WTC11 (cell line): Measurements from ENCODE around the gene POMC. TPM values are rescaled to one million over a fixed set of nuclear protein-coding genes. Genes with fewer than 3 reads are reported as not detected.

Experiments used
- ATAC-seq: fragments of 200-7000 bp; cut with Tn5 transposase; 2 replicates; pipeline ENCODE4 v1.10.0; 2021; ENCODE audit warnings: mild to moderate bottlenecking, moderate library complexity
- CTCF ChIA-PET: fragments of 300-600 bp; sonication (Branson Sonifier 250); formaldehyde crosslinking; loops from one replicate; lab custom pipeline; 2021; ENCODE audit warnings: antibody characterized with exemption; lab: Charles Lee
- POLR2A ChIA-PET: fragments of 350-600 bp; sonication (Branson Sonifier 250); formaldehyde crosslinking; loops from one replicate; lab custom pipeline; 2021; ENCODE audit warnings: antibody characterized with exemption; lab: Charles Lee
- DNase-seq: peaks from one replicate; pipeline ENCODE4 v3.0.0; 2021; ENCODE audit warnings: low spot score
- H3K27ac Mint-ChIP-seq: 2 replicates; pipeline ENCODE4 v1.8.0; 2021; ENCODE audit warnings: mixed read lengths
- H3K27me3 Mint-ChIP-seq: 2 replicates; pipeline ENCODE4 v1.8.0; 2021; ENCODE audit warnings: low read depth, mild to moderate bottlenecking, moderate library complexity, mixed read lengths
- H3K36me3 Mint-ChIP-seq: 2 replicates; pipeline ENCODE4 v1.8.0; 2021; ENCODE audit warnings: mixed read lengths
- H3K4me1 Mint-ChIP-seq: 2 replicates; pipeline ENCODE4 v1.8.0; 2022; ENCODE audit warnings: mixed read lengths
- H3K4me3 Mint-ChIP-seq: 2 replicates; pipeline ENCODE4 v1.8.0; 2021; ENCODE audit warnings: mild to moderate bottlenecking, moderate library complexity, mixed read lengths
- H3K9me3 Mint-ChIP-seq: 2 replicates; pipeline ENCODE4 v1.8.0; 2021; ENCODE audit warnings: mixed read lengths
- CREM ChIP-seq: sonication (generic); formaldehyde crosslinking; IDR thresholded peaks from 2 replicates; pipeline ENCODE4 v1.8.1; 2022; ENCODE audit warnings: mild to moderate bottlenecking, missing genetic modification reagents, moderate library complexity
- EMX1 ChIP-seq: fragments of 250-450 bp; sonication (Bioruptor Pico); IDR thresholded peaks from 2 replicates; pipeline ENCODE4 v1.8.0; 2021; ENCODE audit warnings: mild to moderate bottlenecking
- ETV6 ChIP-seq: sonication (generic); formaldehyde crosslinking; IDR thresholded peaks from 2 replicates; pipeline ENCODE4 v1.8.1; 2022; ENCODE audit warnings: mild to moderate bottlenecking, missing genetic modification reagents
- GABPB1 ChIP-seq: sonication (generic); formaldehyde crosslinking; IDR thresholded peaks from 2 replicates; pipeline ENCODE4 v1.8.1; 2023; ENCODE audit warnings: mild to moderate bottlenecking, missing genetic modification reagents
- JAZF1 ChIP-seq: fragments of 250-450 bp; sonication (Bioruptor Pico); IDR thresholded peaks from 2 replicates; pipeline ENCODE4 v1.9.0; 2021; ENCODE audit warnings: moderate library complexity, mild to moderate bottlenecking, inconsistent platforms
- NFATC4 ChIP-seq: fragments of 250-450 bp; sonication (Bioruptor Pico); IDR thresholded peaks from 2 replicates; pipeline ENCODE4 v1.9.0; 2021; ENCODE audit warnings: mild to moderate bottlenecking
- NFE2L1 ChIP-seq: sonication (generic); formaldehyde crosslinking; IDR thresholded peaks from 2 replicates; pipeline ENCODE4 v1.8.1; 2023; ENCODE audit warnings: missing genetic modification reagents
- OVOL2 ChIP-seq: fragments of 250-450 bp; sonication (Bioruptor Pico); IDR thresholded peaks from 2 replicates; pipeline ENCODE4 v1.9.0; 2021; ENCODE audit warnings: mild to moderate bottlenecking, borderline replicate concordance
- SMAD3 ChIP-seq: sonication (generic); formaldehyde crosslinking; IDR thresholded peaks from 2 replicates; pipeline ENCODE4 v1.8.0; 2022; ENCODE audit warnings: missing genetic modification reagents, mild to moderate bottlenecking, borderline replicate concordance
- TEAD4 ChIP-seq: sonication (generic); formaldehyde crosslinking; IDR thresholded peaks from 2 replicates; pipeline ENCODE4 v1.8.0; 2022; ENCODE audit warnings: mild to moderate bottlenecking, missing genetic modification reagents
- ZBTB21 ChIP-seq: sonication (generic); formaldehyde crosslinking; IDR thresholded peaks from 2 replicates; pipeline ENCODE4 v1.8.1; 2023; ENCODE audit warnings: mild to moderate bottlenecking, missing genetic modification reagents, borderline replicate concordance
- ZNF416 ChIP-seq: fragments of 250-450 bp; sonication (Bioruptor Pico); IDR thresholded peaks from 2 replicates; pipeline ENCODE4 v1.9.0; 2021; ENCODE audit warnings: mild to moderate bottlenecking, inconsistent platforms
- ZNF423 ChIP-seq: fragments of 250-450 bp; sonication (Bioruptor Pico); IDR thresholded peaks from 2 replicates; pipeline ENCODE4 v2.1.2; 2022; ENCODE audit warnings: mild to moderate bottlenecking, moderate library complexity
- total RNA-seq: library from RNA; stranded (reverse); gene quantifications from 3 replicates; pipeline ENCODE4 v1.2.3, GENCODE V29; 2021
- TF ChIP-seq, protein P1 (sequence below): sonication (generic); formaldehyde crosslinking; IDR thresholded peaks from 2 replicates; pipeline ENCODE4 v1.8.0; 2022; ENCODE audit warnings: missing genetic modification reagents
- TF ChIP-seq, protein P2 (sequence below): sonication (generic); formaldehyde crosslinking; IDR thresholded peaks from 2 replicates; pipeline ENCODE4 v1.8.0; 2022; ENCODE audit warnings: mild to moderate bottlenecking, missing genetic modification reagents
- TF ChIP-seq, protein P3 (sequence below): sonication (generic); formaldehyde crosslinking; IDR thresholded peaks from 2 replicates; pipeline ENCODE4 v1.8.1; 2022; ENCODE audit warnings: mild to moderate bottlenecking, moderate library complexity, missing genetic modification reagents
- TF ChIP-seq, protein P4 (sequence below): fragments of 250-450 bp; sonication (Bioruptor Pico); IDR thresholded peaks from 2 replicates; pipeline ENCODE4 v1.9.0; 2021; ENCODE audit warnings: mild to moderate bottlenecking, borderline replicate concordance
- TF ChIP-seq, protein P5 (sequence below): sonication (generic); formaldehyde crosslinking; IDR thresholded peaks from 2 replicates; pipeline ENCODE4 v1.8.0; 2022; ENCODE audit warnings: mild to moderate bottlenecking, missing genetic modification reagents
- TF ChIP-seq, protein P6 (sequence below): sonication (generic); formaldehyde crosslinking; conservative IDR thresholded peaks from 2 replicates; pipeline ENCODE4 v1.8.1; 2022; ENCODE audit warnings: mild to moderate bottlenecking, missing genetic modification reagents

Gene POMC
- total RNA-seq, 1 experiment from 2014 or later, result 3.2 TPM

DNA sequence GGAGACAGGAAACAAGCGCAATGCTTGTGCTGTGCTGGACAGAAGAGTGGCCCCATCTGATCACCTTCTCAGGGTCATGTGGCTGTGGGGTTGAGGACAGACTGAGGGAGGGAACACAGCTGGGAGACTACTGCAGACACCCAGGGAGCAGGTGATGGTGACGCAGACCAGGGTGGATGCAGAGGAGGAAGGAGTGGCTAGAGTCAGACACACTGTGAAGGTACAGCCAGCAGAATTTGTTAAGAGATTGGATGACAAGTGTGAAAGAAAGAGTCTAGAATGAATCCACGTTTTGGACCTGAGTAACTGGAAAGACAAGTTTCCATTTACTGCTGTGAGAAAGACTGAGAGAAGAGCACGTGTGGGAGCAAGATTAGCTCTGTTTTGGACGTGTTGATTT, 15.9 kb upstream of the POMC start:
- Mint-ChIP-seq H3K4me3 (no peak overlapping the region), H3K36me3 (0 out of 2 replicates have a peak, but pooled peaks cover 2% of the 10 kb centered on the region), H3K4me1 (peaks cover 5% of the 10 kb centered on the region), H3K27ac (no peak overlapping the region; the same call in 1 of the 2 replicates), H3K9me3 (peaks cover 5% of the 10 kb centered on the region)
- ChIA-PET CTCF (interaction anchor here (0.6 to 1.0 kb wide), 2 partner anchors 44 to 143 kb away, joined by 3 read pairs; no protein-coding TSS in a partner anchor), POLR2A (no interaction called here)
- no peak for ATAC-seq
- no peak for DNase-seq
- TF ChIP-seq GABPB1 (CRISPR knock-in tag) (no peak), ZNF416 (CRISPR knock-in tag) (no peak)
- TF ChIP-seq, protein P1, sequence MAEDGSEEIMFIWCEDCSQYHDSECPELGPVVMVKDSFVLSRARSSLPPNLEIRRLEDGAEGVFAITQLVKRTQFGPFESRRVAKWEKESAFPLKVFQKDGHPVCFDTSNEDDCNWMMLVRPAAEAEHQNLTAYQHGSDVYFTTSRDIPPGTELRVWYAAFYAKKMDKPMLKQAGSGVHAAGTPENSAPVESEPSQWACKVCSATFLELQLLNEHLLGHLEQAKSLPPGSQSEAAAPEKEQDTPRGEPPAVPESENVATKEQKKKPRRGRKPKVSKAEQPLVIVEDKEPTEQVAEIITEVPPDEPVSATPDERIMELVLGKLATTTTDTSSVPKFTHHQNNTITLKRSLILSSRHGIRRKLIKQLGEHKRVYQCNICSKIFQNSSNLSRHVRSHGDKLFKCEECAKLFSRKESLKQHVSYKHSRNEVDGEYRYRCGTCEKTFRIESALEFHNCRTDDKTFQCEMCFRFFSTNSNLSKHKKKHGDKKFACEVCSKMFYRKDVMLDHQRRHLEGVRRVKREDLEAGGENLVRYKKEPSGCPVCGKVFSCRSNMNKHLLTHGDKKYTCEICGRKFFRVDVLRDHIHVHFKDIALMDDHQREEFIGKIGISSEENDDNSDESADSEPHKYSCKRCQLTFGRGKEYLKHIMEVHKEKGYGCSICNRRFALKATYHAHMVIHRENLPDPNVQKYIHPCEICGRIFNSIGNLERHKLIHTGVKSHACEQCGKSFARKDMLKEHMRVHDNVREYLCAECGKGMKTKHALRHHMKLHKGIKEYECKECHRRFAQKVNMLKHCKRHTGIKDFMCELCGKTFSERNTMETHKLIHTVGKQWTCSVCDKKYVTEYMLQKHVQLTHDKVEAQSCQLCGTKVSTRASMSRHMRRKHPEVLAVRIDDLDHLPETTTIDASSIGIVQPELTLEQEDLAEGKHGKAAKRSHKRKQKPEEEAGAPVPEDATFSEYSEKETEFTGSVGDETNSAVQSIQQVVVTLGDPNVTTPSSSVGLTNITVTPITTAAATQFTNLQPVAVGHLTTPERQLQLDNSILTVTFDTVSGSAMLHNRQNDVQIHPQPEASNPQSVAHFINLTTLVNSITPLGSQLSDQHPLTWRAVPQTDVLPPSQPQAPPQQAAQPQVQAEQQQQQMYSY (CRISPR knock-in tag), result no peak
- TF ChIP-seq, all 79 proteins: peak for 0
- no peaks in the 10 kb centered on the region; the same call in 1 of the 2 replicates for H3K27me3 Mint-ChIP-seq

DNA sequence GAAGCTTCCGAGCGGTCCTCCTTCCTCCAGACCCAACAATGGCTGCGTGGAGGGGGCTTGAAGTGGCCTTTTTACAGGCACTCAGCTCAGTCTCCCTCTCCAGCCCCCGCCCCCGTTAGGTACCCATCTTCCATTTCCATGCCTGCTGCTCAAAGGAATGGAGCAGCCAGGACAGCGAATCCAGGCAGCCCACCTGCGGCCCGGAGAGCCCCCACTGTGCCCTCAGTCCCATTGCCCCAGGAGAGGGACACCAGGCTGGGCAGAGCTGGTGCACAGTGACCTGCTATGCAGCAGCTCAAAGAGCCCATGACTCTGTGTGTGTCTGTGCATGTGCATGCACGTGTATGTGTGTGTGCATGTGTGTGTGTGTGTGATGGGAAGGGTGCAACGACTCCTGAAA, 10.6 kb upstream of the POMC start:
- no peak overlapping the region for H3K4me3 Mint-ChIP-seq
- DNase-seq, result no peak
- peaks cover 5% of the 10 kb centered on the region for H3K9me3 Mint-ChIP-seq
- CTCF ChIA-PET, result no interaction called here
- POLR2A ChIA-PET, result no interaction called here
- ATAC-seq, result no peak
- TF ChIP-seq SMAD3 (CRISPR knock-in tag) (no peak), ETV6 (CRISPR knock-in tag) (no peak), EMX1 (CRISPR knock-in tag) (no peak), ZNF416 (CRISPR knock-in tag) (no peak), OVOL2 (no peak), CREM (no peak), ZNF423 (CRISPR knock-in tag) (no peak)
- H3K4me1 Mint-ChIP-seq, result 0 out of 2 replicates have a peak, but pooled peaks cover 4% of the 10 kb centered on the region
- 0 out of 2 replicates have a peak, but pooled peaks cover 2% of the 10 kb centered on the region for H3K36me3 Mint-ChIP-seq
- H3K27me3 Mint-ChIP-seq, result peaks cover 1% of the 10 kb centered on the region
- no peak overlapping the region for H3K27ac Mint-ChIP-seq

DNA sequence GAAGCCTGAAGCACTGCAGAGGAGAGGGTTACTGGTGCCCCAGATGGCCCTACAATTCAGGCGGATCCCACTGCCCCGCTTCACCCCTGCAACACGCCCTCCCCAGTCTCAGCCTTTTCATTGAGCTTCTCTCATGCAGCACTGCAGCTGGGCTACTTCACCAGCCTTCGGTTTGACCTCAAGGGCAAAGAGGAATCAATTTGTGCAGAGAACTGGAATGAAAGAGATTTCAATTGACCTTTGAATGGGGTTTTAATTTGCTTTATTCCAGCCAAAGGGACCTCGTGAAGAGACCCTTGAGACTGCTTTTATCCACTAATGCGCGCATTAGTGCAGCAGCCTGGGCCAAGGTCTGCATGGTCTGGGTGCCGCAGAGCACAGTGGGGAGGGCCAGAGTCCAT, 8.8 kb upstream of the POMC start:
- ATAC-seq (no peak), DNase-seq (no peak)
- peaks cover 2% of the 10 kb centered on the region for H3K27me3 Mint-ChIP-seq
- ChIA-PET CTCF (interaction anchor here (1.5 kb wide), 1 partner anchor 12 kb away, joined by 6 read pairs; no protein-coding TSS in a partner anchor), POLR2A (no interaction called here)
- H3K9me3 Mint-ChIP-seq, result peaks cover 5% of the 10 kb centered on the region
- H3K36me3 Mint-ChIP-seq, result 0 out of 2 replicates have a peak, but pooled peaks cover 2% of the 10 kb centered on the region
- no peak overlapping the region for H3K27ac Mint-ChIP-seq
- 0 out of 2 replicates have a peak, but pooled peaks cover 4% of the 10 kb centered on the region for H3K4me1 Mint-ChIP-seq
- H3K4me3 Mint-ChIP-seq, result no peak overlapping the region
- TF ChIP-seq JAZF1, result no peak
- TF ChIP-seq, protein P2, sequence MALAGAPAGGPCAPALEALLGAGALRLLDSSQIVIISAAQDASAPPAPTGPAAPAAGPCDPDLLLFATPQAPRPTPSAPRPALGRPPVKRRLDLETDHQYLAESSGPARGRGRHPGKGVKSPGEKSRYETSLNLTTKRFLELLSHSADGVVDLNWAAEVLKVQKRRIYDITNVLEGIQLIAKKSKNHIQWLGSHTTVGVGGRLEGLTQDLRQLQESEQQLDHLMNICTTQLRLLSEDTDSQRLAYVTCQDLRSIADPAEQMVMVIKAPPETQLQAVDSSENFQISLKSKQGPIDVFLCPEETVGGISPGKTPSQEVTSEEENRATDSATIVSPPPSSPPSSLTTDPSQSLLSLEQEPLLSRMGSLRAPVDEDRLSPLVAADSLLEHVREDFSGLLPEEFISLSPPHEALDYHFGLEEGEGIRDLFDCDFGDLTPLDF (CRISPR knock-in tag), result no peak
- TF ChIP-seq, protein P3, sequence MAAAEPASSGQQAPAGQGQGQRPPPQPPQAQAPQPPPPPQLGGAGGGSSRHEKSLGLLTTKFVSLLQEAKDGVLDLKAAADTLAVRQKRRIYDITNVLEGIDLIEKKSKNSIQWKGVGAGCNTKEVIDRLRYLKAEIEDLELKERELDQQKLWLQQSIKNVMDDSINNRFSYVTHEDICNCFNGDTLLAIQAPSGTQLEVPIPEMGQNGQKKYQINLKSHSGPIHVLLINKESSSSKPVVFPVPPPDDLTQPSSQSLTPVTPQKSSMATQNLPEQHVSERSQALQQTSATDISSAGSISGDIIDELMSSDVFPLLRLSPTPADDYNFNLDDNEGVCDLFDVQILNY (CRISPR knock-in tag), result no peak
- TF ChIP-seq, protein P4, sequence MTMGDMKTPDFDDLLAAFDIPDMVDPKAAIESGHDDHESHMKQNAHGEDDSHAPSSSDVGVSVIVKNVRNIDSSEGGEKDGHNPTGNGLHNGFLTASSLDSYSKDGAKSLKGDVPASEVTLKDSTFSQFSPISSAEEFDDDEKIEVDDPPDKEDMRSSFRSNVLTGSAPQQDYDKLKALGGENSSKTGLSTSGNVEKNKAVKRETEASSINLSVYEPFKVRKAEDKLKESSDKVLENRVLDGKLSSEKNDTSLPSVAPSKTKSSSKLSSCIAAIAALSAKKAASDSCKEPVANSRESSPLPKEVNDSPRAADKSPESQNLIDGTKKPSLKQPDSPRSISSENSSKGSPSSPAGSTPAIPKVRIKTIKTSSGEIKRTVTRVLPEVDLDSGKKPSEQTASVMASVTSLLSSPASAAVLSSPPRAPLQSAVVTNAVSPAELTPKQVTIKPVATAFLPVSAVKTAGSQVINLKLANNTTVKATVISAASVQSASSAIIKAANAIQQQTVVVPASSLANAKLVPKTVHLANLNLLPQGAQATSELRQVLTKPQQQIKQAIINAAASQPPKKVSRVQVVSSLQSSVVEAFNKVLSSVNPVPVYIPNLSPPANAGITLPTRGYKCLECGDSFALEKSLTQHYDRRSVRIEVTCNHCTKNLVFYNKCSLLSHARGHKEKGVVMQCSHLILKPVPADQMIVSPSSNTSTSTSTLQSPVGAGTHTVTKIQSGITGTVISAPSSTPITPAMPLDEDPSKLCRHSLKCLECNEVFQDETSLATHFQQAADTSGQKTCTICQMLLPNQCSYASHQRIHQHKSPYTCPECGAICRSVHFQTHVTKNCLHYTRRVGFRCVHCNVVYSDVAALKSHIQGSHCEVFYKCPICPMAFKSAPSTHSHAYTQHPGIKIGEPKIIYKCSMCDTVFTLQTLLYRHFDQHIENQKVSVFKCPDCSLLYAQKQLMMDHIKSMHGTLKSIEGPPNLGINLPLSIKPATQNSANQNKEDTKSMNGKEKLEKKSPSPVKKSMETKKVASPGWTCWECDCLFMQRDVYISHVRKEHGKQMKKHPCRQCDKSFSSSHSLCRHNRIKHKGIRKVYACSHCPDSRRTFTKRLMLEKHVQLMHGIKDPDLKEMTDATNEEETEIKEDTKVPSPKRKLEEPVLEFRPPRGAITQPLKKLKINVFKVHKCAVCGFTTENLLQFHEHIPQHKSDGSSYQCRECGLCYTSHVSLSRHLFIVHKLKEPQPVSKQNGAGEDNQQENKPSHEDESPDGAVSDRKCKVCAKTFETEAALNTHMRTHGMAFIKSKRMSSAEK, result no peak
- no peak for TF ChIP-seq TEAD4 (CRISPR knock-in tag)
- TF ChIP-seq, protein P5, sequence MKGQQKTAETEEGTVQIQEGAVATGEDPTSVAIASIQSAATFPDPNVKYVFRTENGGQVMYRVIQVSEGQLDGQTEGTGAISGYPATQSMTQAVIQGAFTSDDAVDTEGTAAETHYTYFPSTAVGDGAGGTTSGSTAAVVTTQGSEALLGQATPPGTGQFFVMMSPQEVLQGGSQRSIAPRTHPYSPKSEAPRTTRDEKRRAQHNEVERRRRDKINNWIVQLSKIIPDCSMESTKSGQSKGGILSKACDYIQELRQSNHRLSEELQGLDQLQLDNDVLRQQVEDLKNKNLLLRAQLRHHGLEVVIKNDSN, result no peak
- TF ChIP-seq, protein P6, sequence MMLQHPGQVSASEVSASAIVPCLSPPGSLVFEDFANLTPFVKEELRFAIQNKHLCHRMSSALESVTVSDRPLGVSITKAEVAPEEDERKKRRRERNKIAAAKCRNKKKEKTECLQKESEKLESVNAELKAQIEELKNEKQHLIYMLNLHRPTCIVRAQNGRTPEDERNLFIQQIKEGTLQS, result no peak
- TF ChIP-seq ZBTB21 (CRISPR knock-in tag), result no peak
- no peak for TF ChIP-seq NFATC4 (CRISPR knock-in tag)
- TF ChIP-seq NFE2L1 (CRISPR knock-in tag), result no peak
